ENCODE results near the gene ZNF275. TPM values are rescaled to one million over a fixed set of nuclear protein-coding genes. Genes with fewer than 3 reads are reported as not detected.

ZNF275 gene
- total and polyA plus RNA-seq, 2 of the 8 experiments (the other 6 are each of a cell fraction or from before 2014, with no cell fraction given), result 8.2 to 9.1 TPM

- no peak overlapping the region for H3K27ac ChIP-seq (ENCODE audit: low read depth, low read length)
- no peak for FAIRE-seq
- no peaks in the 10 kb centered on the region for H3K4me1 ChIP-seq (replicated peaks in 1 of 4; ENCODE audit: control insufficient read depth in 3 of 4, insufficient read depth in 4 of 4, low read length in 3 of 4)
- TF ChIP-seq RAD21 (IDR thresholded peaks at IDR 0.05 in 1 of 2, conservative IDR thresholded peaks at IDR 0.05 in 1 of 2; ENCODE audit: low read depth in 2 of 2, low read length in 2 of 2), result no peak
- TF ChIP-seq SIN3A (conservative IDR thresholded peaks at IDR 0.05 in 1 of 2, IDR thresholded peaks at IDR 0.05 in 1 of 2; ENCODE audit: low read depth in 1 of 2, low read length in 2 of 2), result no peak
- TF ChIP-seq KDM1A (IDR thresholded peaks at IDR 0.05; ENCODE audit: borderline replicate concordance, low read length), result no peak
- no peak for TF ChIP-seq BRCA1 (IDR thresholded peaks at IDR 0.05; ENCODE audit: low read depth, low read length)
- TF ChIP-seq GTF2F1 (IDR thresholded peaks at IDR 0.05; ENCODE audit: borderline replicate concordance, low read depth, low read length), result no peak
- TF ChIP-seq ATF2 (IDR thresholded peaks at IDR 0.05; ENCODE audit: low read length), result no peak
- TF ChIP-seq FOSL1 (IDR thresholded peaks at IDR 0.05; ENCODE audit: insufficient read depth, low read depth, low read length), result no peak
- TF ChIP-seq CTBP2 (IDR thresholded peaks at IDR 0.05; ENCODE audit: borderline replicate concordance, insufficient read depth, insufficient read length, low read length), result no peak
- TF ChIP-seq PHF8 (conservative IDR thresholded peaks at IDR 0.05; ENCODE audit: low read depth, low read length), result no peak
- no peak for TF ChIP-seq RFX5 (IDR thresholded peaks at IDR 0.05; ENCODE audit: borderline replicate concordance, low read depth, low read length)
Observed at GRCh38 chrX:153370293-153371055, 36.5 kb downstream of the ZNF275 start.

More at GRCh38 chrX:153370293-153371055, 36.5 kb downstream of the ZNF275 start:
- Histone ChIP-seq H4K5ac (ENCODE audit: insufficient read length, low read depth, low read length) (no peak overlapping the region), H3K79me1 (ENCODE audit: low read depth, low read length) (no peaks in the 10 kb centered on the region), H2BK120ac (replicated peaks; ENCODE audit: low read depth, low read length) (no peak overlapping the region), H3K4me3 (ENCODE audit: extremely low read depth in 1 of 4, insufficient read depth in 2 of 4, low read depth in 3 of 4, low read length in 4 of 4) (no peak overlapping the region), H3K36me3 (ENCODE audit: control insufficient read depth in 2 of 4, insufficient read depth in 4 of 4, low read length in 3 of 4) (no peaks in the 10 kb centered on the region), H3K4ac (replicated peaks; ENCODE audit: insufficient read length, low read depth, low read length) (no peak overlapping the region), H3K56ac (replicated peaks; ENCODE audit: insufficient read length, low read depth, low read length) (no peak overlapping the region), H4K8ac (ENCODE audit: extremely low read depth, insufficient read depth, low read length) (no peak overlapping the region), H3K27me3 (replicated peaks in 1 of 4; ENCODE audit: control insufficient read depth in 3 of 4, extremely low read depth in 1 of 4, insufficient read depth in 3 of 4, low read length in 3 of 4) (no peaks in the 10 kb centered on the region), H3K79me2 (ENCODE audit: control insufficient read depth in 1 of 2, insufficient read depth in 2 of 2, low read length in 2 of 2) (no peaks in the 10 kb centered on the region), H4K20me1 (replicated peaks in 1 of 2; ENCODE audit: control insufficient read depth in 1 of 2, insufficient read depth in 2 of 2, low read length in 2 of 2) (no peaks in the 10 kb centered on the region), H3K4me2 (ENCODE audit: insufficient read depth in 1 of 2, low read depth in 2 of 2, low read length in 2 of 2) (no peak overlapping the region), H2AFZ (ENCODE audit: low read length) (no peak overlapping the region), H3K18ac (ENCODE audit: extremely low read depth, low read length) (no peak overlapping the region), H3K9me3 (ENCODE audit: insufficient read depth in 2 of 2, low read depth in 1 of 2, low read length in 1 of 2) (no peaks in the 10 kb centered on the region), H2BK12ac (ENCODE audit: low read depth, low read length) (no peak overlapping the region), H2BK5ac (ENCODE audit: low read depth, low read length) (no peak overlapping the region), H2BK20ac (ENCODE audit: low read length) (no peak overlapping the region), H3K23ac (ENCODE audit: insufficient read length) (no peak overlapping the region), H3K14ac (ENCODE audit: insufficient read length) (no peak overlapping the region), H2AK5ac (ENCODE audit: low read depth, low read length) (no peak overlapping the region), H3K23me2 (ENCODE audit: low read depth, low read length) (no peaks in the 10 kb centered on the region), H4K91ac (replicated peaks; ENCODE audit: insufficient read length, low read length) (no peak overlapping the region), H2BK15ac (ENCODE audit: low read length) (no peak overlapping the region), H3K9ac (replicated peaks in 1 of 4; ENCODE audit: extremely low read depth in 1 of 4, low read depth in 3 of 4, low read length in 3 of 4) (no peak overlapping the region)
- WGBS, 2 experiments (ENCODE audit: extremely low coverage in 1 of 2, insufficient coverage in 1 of 2, insufficient read length in 1 of 2, insufficient replicate concordance in 2 of 2, low coverage in 1 of 2, low lambda C conversion rate in 2 of 2, missing lambda C conversion rate in 1 of 2), result 82% methylated on average over 8 of the region's 8 CpGs; no CpG with 5 or more reads in 1 of the 2 experiments
- ChIA-PET POLR2A (ENCODE audit: partially characterized antibody) (no interaction called here), CTCF (ENCODE audit: partially characterized antibody) (no interaction called here)
- no peak for DNase-seq (ENCODE audit: low read depth in 1 of 2, low spot score in 2 of 2)

All from H1 (cell line).